ENCODE results near the gene POU3F3.

The POU3F3 gene

GRCh38 chr2:104853534-104854497 lies at the start of gene POU3F3:
Gene POU3F3, plus strand, starts transcription at chr2:104854115. Its CDS starts 1,396 bp downstream, at chr2:104855511.
- no peak for FAIRE-seq
- DNase-seq (ENCODE audit: low spot score), result no peak

DNA sequence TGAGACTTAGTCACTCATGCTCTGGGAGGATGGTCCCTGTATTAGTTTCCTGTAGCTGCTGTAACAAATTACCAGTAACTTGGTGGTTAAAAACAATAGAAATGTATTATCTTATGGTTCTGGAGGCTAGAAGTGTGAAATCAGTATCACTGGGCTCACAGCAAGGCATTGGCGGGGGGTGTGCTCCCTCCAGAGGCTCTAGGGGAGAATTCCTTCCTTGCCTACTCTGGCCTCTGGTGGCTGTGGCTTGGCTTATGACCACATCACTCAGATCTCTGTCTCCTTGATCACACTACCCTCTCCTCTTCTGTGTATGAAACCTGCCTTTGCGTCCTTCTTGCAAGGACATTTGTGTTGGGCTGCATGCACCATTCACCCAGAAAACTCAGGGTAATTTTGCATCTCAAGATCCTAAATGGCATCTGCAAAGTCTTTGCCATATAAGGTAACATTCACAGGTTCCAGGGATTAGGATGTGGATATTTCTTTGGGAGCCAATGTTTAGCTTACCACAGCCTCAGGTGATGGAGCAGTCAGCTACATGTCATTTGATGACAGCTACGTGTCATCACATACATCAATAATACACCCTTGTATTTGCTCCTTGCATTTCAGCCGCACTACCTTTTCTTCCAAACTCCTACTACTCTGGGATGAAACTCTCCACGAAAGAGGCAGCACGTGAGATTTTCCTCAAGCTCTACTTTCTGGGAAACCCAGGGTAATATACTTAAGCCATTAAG lies 49.6 kb upstream of the POU3F3 start:
- no peak for FAIRE-seq

DNA sequence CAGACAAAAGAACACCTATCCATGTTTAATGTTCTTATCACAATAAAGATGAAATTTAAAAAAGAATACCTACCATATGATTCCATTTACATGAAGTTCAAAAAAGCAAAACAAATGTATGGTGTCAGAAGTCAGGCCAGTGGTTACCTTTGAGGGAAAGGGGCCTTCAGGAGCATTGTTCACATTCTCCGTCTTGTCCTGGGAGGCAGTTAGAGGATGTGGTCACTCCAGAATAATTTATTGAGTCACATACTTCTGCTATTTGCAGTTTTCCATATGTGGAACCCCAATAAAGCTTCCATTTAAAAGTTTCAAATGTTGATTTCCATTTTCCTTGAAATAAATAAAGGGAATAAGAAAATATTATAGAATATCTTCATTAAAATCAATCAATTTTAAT lies 41.6 kb upstream of the POU3F3 start:
- FAIRE-seq, result no peak

More for the DNA sequence above, 49.6 kb upstream of the POU3F3 start:
- no peak for DNase-seq (ENCODE audit: low spot score)

GRCh38 chr2:104816143-104816542 lies 37.8 kb upstream of the POU3F3 start:
- DNase-seq (ENCODE audit: low spot score) (no peak), FAIRE-seq (no peak)

More for the DNA sequence above, 41.6 kb upstream of the POU3F3 start:
- no peak for DNase-seq (ENCODE audit: low spot score)

- DNase-seq (ENCODE audit: low spot score) (no peak), FAIRE-seq (no peak)
These were observed 35.7 kb upstream of the POU3F3 start for GRCh38 chr2:104818264-104818663.

GRCh38 chr2:104820126-104820525 lies 33.8 kb upstream of the POU3F3 start:
- DNase-seq (ENCODE audit: low spot score) (no peak), FAIRE-seq (no peak)

- no peak for DNase-seq (ENCODE audit: low spot score)
- no peak for FAIRE-seq
These were observed 28.6 kb upstream of the POU3F3 start for GRCh38 chr2:104825124-104825865.

GRCh38 chr2:104826016-104826415 lies 27.9 kb upstream of the POU3F3 start:
- FAIRE-seq, result no peak

GRCh38 chr2:104831742-104832141 lies 22.2 kb upstream of the POU3F3 start:
- FAIRE-seq (no peak), DNase-seq (ENCODE audit: low spot score) (no peak)

More at GRCh38 chr2:104826016-104826415, 27.9 kb upstream of the POU3F3 start:
- no peak for DNase-seq (ENCODE audit: low spot score)

DNA sequence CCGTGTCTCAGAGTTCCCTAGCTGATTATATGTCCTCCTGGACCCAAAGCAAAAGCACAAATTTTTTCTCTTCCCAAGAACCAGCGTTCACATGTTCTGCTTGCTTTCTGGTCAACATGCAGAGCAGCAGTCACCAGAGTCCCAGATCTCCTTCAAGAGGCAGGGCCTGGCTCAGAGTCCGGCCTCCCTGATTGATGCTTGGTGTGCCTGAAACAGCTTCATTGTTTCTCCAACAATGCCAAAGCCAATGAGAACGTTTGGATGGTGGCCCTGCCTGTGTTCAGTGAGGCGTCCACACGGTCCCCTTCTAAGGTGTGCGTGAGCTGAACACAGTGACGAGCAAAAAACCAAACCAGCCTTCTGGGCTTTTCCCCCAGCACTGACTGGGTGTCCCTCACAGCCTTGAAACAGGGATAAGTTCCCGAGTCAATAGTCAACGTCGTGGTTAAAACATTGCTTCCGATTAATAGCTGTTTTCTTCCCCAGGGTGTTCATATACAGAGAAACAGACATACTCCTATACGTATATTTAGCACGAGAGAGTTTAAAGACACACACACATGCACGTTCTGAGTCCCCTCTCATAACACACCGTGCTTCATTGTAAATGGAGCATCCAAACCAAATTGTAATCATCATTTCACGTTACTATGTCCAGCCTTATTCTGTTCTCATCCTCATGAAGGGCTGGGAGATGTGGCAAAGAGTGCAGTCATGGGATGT lies 19.3 kb upstream of the POU3F3 start:
- DNase-seq (ENCODE audit: low spot score), result no peak
- no peak for FAIRE-seq

- no peak for DNase-seq (ENCODE audit: low spot score)
- FAIRE-seq, result no peak
These were observed 17.6 kb upstream of the POU3F3 start for GRCh38 chr2:104836265-104836664.

GRCh38 chr2:104836841-104837240 lies 17.1 kb upstream of the POU3F3 start:
- no peak for FAIRE-seq
- no peak for DNase-seq (ENCODE audit: low spot score)

GRCh38 chr2:104840156-104840555 lies 13.8 kb upstream of the POU3F3 start:
- FAIRE-seq, result no peak
- DNase-seq (ENCODE audit: low spot score), result no peak

DNA sequence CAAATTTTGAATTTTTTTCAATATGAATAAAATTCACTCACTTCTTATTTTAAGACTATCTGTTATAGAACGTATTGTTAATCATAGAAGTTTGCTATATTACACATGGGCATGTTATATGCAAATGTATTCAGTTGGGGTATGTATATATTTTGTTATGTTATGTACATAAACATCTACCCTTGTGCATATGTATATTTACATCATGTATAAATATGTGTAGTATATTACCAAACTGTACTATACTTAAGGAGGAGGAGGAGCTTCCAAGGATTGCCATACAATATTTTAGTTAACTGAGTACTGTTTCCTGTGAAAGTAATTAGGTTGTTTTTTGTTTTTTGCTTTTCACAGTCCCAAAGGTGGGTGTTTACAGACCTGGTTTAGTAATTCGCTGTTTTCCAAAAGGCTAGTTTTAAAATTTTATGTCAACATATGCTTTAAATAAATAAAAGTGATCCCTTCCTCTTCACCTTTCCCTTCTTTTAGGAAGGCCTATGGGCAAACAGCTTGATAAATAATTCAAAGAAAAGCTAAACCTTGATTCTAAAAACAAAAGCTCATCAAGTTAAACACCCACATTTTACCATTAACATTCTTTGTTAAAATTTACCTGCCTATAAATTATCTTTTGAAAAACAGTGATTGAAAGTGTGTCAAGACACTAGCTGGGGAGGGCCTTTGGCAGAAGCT lies 12.9 kb upstream of the POU3F3 start:
- FAIRE-seq, result no peak
- no peak for DNase-seq (ENCODE audit: low spot score)

GRCh38 chr2:104841744-104842143 lies 12.2 kb upstream of the POU3F3 start:
- FAIRE-seq (no peak), DNase-seq (ENCODE audit: low spot score) (no peak)

DNA sequence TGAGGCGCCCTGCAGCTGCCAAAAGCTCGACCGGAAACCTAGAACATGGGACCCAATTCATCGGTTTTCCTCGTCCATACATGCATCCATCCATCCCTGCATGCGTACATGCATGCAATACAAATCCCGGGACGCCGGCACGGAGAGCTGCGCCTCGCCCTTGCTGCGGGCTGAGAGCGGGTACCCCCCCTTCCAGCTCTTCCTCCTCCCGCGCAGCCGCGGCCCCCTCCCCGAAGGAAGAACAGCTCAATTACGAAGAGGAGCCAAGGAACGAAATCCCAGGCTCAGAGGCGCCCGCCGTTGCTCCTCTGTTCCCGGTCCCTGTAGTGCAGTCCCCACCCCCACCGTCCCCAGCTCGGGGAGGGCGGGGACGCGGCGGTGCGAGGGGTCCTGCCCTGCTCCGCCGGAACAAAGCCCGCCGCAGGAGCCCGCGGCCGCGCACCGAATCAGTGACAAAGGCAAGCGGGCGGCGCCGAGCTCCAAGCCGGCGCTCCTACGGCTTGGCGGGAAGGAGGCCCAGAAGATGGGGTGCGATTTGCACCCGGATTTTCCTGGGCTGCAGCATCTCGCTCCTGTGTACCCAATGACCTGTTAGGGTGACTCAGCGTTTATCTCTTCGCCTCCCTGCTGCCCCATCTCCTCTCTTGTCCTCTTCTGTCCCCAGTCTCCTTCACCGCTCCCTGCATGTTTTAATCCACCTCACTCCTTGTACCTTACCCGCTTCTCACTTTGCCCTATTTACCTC lies 8.9 kb upstream of the POU3F3 start:
- no peak for DNase-seq (ENCODE audit: low spot score)
- FAIRE-seq, result no peak

GRCh38 chr2:104845552-104845931 lies 8.4 kb upstream of the POU3F3 start:
- FAIRE-seq (no peak), DNase-seq (ENCODE audit: low spot score) (no peak)

DNA sequence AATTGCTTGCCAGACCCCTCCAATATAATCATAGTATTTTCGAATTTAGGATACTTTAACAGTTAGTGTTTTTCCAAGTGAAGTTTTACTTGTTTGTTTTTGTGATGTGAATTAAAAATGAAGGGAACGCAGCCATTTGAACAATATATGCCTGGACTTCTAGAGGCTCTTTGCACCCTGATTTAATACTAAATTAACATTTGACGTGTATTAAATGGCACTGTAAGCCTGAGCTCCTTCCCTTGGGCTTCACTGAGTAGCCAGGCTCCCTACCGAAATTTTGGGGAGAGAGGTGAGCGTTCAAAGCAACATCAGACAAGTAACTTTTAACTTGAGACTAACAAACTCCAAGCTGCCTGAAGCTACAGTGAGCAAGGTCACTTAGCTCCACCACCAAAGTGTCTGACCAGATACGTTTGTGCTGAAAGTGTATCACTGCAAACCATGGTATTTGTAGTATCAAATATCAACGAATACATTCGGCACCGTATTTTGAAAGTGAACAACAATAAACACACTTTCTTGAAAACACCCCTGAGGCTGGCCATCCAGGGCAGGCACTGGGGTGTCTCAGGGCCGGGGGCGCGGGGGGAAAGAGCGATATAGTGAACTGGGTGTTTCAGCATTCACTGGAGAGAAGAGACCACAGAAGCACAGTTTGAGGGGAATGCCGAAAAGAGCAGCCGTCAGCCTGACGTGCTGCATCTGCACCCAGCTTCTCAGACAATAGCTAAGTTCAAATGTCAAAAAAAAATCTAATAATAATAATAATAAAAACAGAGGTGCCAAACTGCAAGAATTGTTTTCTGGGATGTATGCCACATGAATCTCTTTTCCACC lies 7.7 kb upstream of the POU3F3 start:
- FAIRE-seq (no peak), DNase-seq (ENCODE audit: low spot score) (no peak)

All from RCC 7860 (cell line).